Lower lobe of right lung (tissue), 2 donors: ENCODE measurements around the gene TMC6. TPM values are rescaled to one million over a fixed set of nuclear protein-coding genes. Genes with fewer than 3 reads are reported as not detected.

Experiments
- ATAC-seq, 2 donors: fragments of 200-7000 bp; cut with Tn5 transposase; one replicate each; pipeline ENCODE4 v1.9.1; 2020 to 2022; ENCODE audit warnings: mild to moderate bottlenecking in 2 of 2, moderate library complexity in 2 of 2
- DNase-seq: peaks from one replicate; pipeline ENCODE4 v3.0.0-alpha.2; 2020
- H3K27ac ChIP-seq: fragments of 200-600 bp; one replicate; pipeline ENCODE4 v1.8.0; 2022
- H3K27me3 ChIP-seq: fragments of 200-600 bp; one replicate; pipeline ENCODE4 v1.8.0; 2022; ENCODE audit warnings: low read depth
- H3K36me3 ChIP-seq: fragments of 200-600 bp; one replicate; pipeline ENCODE4 v1.8.0; 2022; ENCODE audit warnings: mild to moderate bottlenecking
- H3K4me1 ChIP-seq: fragments of 200-600 bp; one replicate; pipeline ENCODE4 v1.8.0; 2022
- H3K4me3 ChIP-seq: fragments of 200-600 bp; one replicate; pipeline ENCODE4 v1.8.0; 2022; ENCODE audit warnings: mild to moderate bottlenecking
- H3K9me3 ChIP-seq: fragments of 200-600 bp; one replicate; pipeline ENCODE4 v1.8.0; 2022
- intact Hi-C: fragments of 100-400 bp; cut with DNase I; formaldehyde crosslinking; loops from one replicate; pipeline ENCODE4 v1.11.0; 2022
- total RNA-seq: library from RNA; stranded (reverse); fragmentation: NEBNext Ultra II Directional; extraction: Animal tissue kit (Norgen Biotek cat#: 25700); gene quantifications from one replicate; pipeline ENCODE4 v1.2.1, GENCODE V29; 2021
- TF ChIP-seq, protein P1 (sequence below): fragments of 200-600 bp; IDR thresholded peaks from one replicate; pipeline ENCODE4 v1.8.0; 2022; ENCODE audit warnings: antibody characterized with exemption, mild to moderate bottlenecking
- donor health status: DM: no; HTN: yes; CAD: no; lungs with severe emphysema.

TMC6 gene
- total RNA-seq, 1 donor from 2014 or later: 173 TPM

DNA sequence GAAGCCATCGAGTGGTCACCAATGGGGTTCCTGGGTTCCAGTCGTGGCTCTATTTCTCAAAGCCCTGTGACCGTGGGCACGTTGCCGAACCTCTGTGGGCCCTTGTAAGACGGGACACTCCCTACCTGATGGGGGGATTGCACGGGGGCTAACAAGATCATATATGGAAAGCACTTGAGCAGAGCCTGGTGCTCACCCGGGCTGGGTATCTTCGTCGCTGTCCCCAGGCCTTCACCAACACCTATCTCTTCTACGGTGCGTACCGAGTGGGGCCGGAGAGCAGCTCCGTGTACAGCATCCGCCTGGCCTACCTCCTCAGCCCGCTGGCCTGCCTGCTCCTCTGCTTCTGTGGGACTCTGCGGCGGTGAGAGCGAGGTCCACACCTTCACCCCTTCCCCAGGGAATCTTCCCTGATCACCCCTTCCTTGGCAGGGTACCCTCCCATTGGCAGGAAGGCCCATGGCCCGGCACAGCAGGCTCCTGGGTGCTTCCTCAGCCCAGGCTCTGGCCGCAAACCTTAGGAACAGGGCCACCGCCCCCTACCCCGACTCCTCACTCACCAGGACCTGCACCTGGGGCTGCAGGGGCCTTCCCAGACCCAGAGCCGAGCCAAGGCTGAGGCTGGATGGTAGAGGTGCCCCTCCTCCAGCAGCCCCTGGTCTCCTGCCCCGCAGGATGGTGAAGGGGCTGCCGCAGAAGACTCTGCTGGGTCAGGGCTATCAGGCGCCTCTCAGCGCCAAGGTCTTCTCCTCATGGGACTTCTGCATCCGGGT is 4.8 kb upstream of the TMC6 start:
- DNase-seq: no peak
- Histone ChIP-seq H3K27me3 (no peaks in the 10 kb centered on the region), H3K4me1 (peaks cover 64% of the 10 kb centered on the region), H3K9me3 (no peaks in the 10 kb centered on the region), H3K27ac (no peak overlapping the region), H3K36me3 (peaks cover 17% of the 10 kb centered on the region), H3K4me3 (no peak overlapping the region)
- TF ChIP-seq, protein P1, sequence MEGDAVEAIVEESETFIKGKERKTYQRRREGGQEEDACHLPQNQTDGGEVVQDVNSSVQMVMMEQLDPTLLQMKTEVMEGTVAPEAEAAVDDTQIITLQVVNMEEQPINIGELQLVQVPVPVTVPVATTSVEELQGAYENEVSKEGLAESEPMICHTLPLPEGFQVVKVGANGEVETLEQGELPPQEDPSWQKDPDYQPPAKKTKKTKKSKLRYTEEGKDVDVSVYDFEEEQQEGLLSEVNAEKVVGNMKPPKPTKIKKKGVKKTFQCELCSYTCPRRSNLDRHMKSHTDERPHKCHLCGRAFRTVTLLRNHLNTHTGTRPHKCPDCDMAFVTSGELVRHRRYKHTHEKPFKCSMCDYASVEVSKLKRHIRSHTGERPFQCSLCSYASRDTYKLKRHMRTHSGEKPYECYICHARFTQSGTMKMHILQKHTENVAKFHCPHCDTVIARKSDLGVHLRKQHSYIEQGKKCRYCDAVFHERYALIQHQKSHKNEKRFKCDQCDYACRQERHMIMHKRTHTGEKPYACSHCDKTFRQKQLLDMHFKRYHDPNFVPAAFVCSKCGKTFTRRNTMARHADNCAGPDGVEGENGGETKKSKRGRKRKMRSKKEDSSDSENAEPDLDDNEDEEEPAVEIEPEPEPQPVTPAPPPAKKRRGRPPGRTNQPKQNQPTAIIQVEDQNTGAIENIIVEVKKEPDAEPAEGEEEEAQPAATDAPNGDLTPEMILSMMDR: no peak
- intact Hi-C loops: no loop called here
- ATAC-seq: no peak

DNA sequence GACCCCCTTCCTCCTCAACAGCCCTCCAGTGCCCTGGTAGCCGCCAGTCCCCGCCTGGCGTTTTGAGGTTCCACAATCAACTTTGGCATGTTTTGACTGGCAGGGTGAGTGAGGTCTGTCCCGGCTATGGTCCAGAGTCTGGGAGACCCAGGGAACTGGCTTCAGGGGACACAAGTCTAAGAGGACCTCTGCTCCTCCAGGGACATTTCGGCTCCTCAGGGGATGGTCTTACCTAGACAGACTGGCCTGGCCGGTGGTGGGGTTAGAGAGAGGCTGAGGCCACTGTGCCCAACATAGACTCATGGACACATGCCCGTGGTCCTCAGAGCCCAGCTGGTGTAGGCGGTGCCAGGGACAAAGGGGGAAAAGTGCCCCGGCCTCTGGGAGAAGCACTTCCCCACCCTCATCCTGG is 4.2 kb upstream of the TMC6 start:
- Histone ChIP-seq H3K4me3 (peak overlapping the region; percentile 94), H3K4me1 (peaks cover 68% of the 10 kb centered on the region)
- DNase-seq: no peak

DNA sequence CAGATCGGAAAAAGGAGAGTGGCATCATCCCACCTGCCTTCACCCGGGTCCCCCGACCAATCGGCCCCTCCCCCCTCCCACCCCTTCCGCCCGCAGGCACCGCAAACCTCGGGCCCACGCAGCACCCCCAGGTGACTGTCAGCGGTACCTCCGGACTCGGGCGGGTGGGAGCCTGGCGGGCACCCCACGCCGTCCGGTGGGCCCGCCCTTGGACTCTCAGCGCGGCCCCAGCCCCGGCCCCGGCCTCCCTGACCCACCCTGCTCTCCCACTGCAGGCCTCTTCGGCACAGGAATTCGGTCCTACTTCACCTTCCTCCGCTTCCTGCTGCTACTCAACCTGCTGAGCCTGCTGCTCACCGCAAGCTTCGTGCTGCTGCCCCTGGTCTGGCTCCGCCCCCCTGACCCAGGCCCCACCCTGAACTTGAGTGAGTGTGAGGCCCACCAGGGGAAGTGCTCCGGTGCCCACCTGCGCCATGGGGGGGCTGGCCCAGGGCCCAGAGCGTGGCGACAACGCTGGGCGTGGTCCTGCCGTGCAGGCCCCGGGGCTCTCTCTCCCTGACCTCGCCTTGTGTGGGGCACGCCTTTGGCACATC is 3.6 kb upstream of the TMC6 start:
- peak; percentile 82 for DNase-seq
- peak overlapping the region; percentile 94 for H3K4me3 ChIP-seq
- H3K27ac ChIP-seq: peak overlapping the region; percentile 91
- peak; percentile 36 to 46 for ATAC-seq
- H3K36me3 ChIP-seq: peaks cover 17% of the 10 kb centered on the region
- H3K27me3 ChIP-seq: no peaks in the 10 kb centered on the region
- intact Hi-C loops: no loop called here
- TF ChIP-seq, protein P1: no peak
- H3K4me1 ChIP-seq: peaks cover 68% of the 10 kb centered on the region
- no peaks in the 10 kb centered on the region for H3K9me3 ChIP-seq

More for the DNA sequence above, 4.2 kb upstream of the TMC6 start:
- ATAC-seq: no peak
- TF ChIP-seq, protein P1: no peak
- Histone ChIP-seq H3K9me3 (no peaks in the 10 kb centered on the region), H3K27ac (peak overlapping the region; percentile 91), H3K36me3 (peaks cover 17% of the 10 kb centered on the region), H3K27me3 (no peaks in the 10 kb centered on the region)
- intact Hi-C loops: no loop called here

DNA sequence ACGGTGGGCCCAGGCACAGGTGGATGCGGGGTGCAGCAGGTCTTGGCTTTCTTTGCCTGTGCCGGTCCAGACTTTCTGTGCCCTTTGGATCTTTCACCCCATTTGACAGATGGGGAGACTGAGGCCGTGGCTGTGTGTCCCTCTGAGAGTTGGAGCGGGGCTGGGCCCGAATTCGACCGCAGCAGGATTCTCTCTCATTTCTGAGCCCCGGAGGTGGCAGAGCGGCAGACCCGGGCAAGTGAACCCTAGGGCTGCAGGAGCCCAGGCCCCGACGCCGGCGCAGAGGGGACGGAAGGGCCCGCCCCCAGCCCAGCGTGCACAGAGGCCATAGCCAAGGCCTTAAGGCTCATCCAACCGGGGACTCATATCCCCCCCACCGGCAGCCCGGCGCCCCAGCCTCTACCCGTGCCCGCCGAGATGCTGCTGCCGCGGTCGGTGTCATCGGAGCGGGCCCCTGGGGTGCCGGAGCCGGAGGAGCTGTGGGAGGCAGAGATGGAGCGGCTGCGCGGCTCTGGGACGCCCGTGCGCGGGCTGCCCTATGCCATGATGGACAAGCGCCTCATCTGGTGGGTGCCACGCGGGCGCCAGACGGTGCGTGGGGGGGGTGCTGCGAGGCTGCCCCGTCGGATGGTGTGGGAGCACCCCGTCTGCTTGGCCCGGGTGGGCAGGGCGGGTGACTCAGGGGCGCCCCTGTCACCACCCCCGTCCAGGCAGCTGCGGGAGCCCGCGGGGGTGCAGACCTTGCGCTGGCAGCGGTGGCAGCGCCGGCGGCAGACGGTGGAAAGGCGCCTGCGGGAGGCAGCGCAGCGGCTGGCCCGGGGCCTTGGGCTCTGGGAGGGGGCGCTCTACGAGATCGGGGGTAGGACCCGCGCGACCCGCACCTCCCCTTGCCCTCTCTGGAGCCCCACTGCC is 2.9 kb upstream of the TMC6 start:
- peaks cover 75% of the 10 kb centered on the region for H3K4me1 ChIP-seq

More for the DNA sequence above, 2.9 kb upstream of the TMC6 start:
- H3K27me3 ChIP-seq: no peaks in the 10 kb centered on the region
- peak overlapping the region; percentile 91 for H3K27ac ChIP-seq
- H3K9me3 ChIP-seq: no peaks in the 10 kb centered on the region
- ATAC-seq (peak; percentile 2), DNase-seq (no peak)
- H3K36me3 ChIP-seq: peaks cover 17% of the 10 kb centered on the region
- intact Hi-C loops: no loop called here
- TF ChIP-seq, protein P1: no peak
- peak overlapping the region; percentile 94 for H3K4me3 ChIP-seq
